Colonic mucosa (tissue), 4 donors: Measurements from ENCODE around the gene APH1A. TPM values are rescaled to one million over a fixed set of nuclear protein-coding genes. Genes with fewer than 3 reads are reported as not detected.
A peak's percentile ranks its signal among the peaks of the same experiment; 100 is the strongest.

Experiments
- DNase-seq: peaks from one replicate; pipeline ENCODE4 v3.0.0-alpha.2; 2020
- H3K27ac ChIP-seq: fragments of 200-600 bp; one replicate; pipeline ENCODE4 v1.8.0; 2021
- H3K27me3 ChIP-seq: fragments of 200-600 bp; one replicate; pipeline ENCODE4 v1.8.0; 2021
- H3K36me3 ChIP-seq: fragments of 200-600 bp; one replicate; pipeline ENCODE4 v1.8.0; 2021
- H3K4me1 ChIP-seq: fragments of 200-600 bp; one replicate; pipeline ENCODE4 v1.8.0; 2021; ENCODE audit warnings: mild to moderate bottlenecking
- H3K4me3 ChIP-seq: fragments of 200-600 bp; one replicate; pipeline ENCODE4 v1.8.0; 2021
- H3K9ac ChIP-seq, 2 donors: one replicate each; pipeline ENCODE4 v1.7.0; 2013; ENCODE audit warnings: control low read depth in 2 of 2, low read depth in 2 of 2, low read length in 2 of 2
- H3K9me3 ChIP-seq: fragments of 200-600 bp; one replicate; pipeline ENCODE4 v1.8.0; 2021
- CTCF ChIP-seq: fragments of 200-600 bp; IDR thresholded peaks from one replicate; pipeline ENCODE4 v1.8.0; 2022; ENCODE audit warnings: antibody characterized with exemption, mild to moderate bottlenecking
- intact Hi-C: fragments of 100-400 bp; cut with DNase I; formaldehyde crosslinking; loops from one replicate; pipeline ENCODE4 v1.14.1; 2022
- total RNA-seq, 2 donors: library from RNA; stranded (reverse); fragmentation: NEBNext Ultra II Directional in 1 of 2; extraction: Animal tissue kit (Norgen Biotek cat#: 25700) in 1 of 2; gene quantifications; one replicate each; pipeline ENCODE4 v1.2.1, GENCODE V29; 2021
- donor health status: healthy.
- donor health status: DM: no; HTN: no; CAD: no.
- donor health status: DM: no; HTN: no; CAD: no.

The APH1A gene
- total RNA-seq, 2 donors from 2014 or later = 180 to 209 TPM

GRCh38 chr1:150259217-150259616, 9.6 kb downstream of the APH1A start:
- Histone ChIP-seq H3K4me1 (peaks cover 7% of the 10 kb centered on the region), H3K9me3 (no peaks in the 10 kb centered on the region), H3K27me3 (peaks cover 4% of the 10 kb centered on the region), H3K4me3 (no peak overlapping the region), H3K9ac (peak overlapping the region in 1 of 2 donors; percentile 58), H3K27ac (no peak overlapping the region), H3K36me3 (no peaks in the 10 kb centered on the region)
- TF ChIP-seq CTCF = no peak
- DNase-seq = no peak
- intact Hi-C loops = no loop called here

GRCh38 chr1:150257624-150258585, 10.9 kb downstream of the APH1A start, which contains the start of gene CA14:
Gene CA14 (plus strand): TSS chr1:150257774. CDS start chr1:150258129, 355 bp downstream.
- intact Hi-C loops = no loop called here
- Histone ChIP-seq H3K27me3 (peaks cover 4% of the 10 kb centered on the region), H3K27ac (no peak within 1 kb of the TSS), H3K9ac (peak within 1 kb of the TSS in 1 of 2 donors; percentile 19), H3K36me3 (no peaks in the 10 kb centered on the region), H3K4me1 (peaks cover 7% of the 10 kb centered on the region), H3K9me3 (no peaks in the 10 kb centered on the region), H3K4me3 (no peak within 1 kb of the TSS)
- TF ChIP-seq CTCF = no peak
- DNase-seq = no peak

- no peak for DNase-seq
- no peaks in the 10 kb centered on the region for H3K36me3 ChIP-seq
- no peak overlapping the region for H3K27ac ChIP-seq
- peaks cover 4% of the 10 kb centered on the region for H3K27me3 ChIP-seq
- TF ChIP-seq CTCF = no peak
- H3K9me3 ChIP-seq = no peaks in the 10 kb centered on the region
- peaks cover 7% of the 10 kb centered on the region for H3K4me1 ChIP-seq
- intact Hi-C loops = no loop called here
- H3K4me3 ChIP-seq = no peak overlapping the region
- H3K9ac ChIP-seq = peak overlapping the region in 1 of 2 donors; percentile 60
Measured at GRCh38 chr1:150256554-150257341, 12.1 kb downstream of the APH1A start.

- Histone ChIP-seq H3K36me3 (no peaks in the 10 kb centered on the region), H3K9me3 (no peaks in the 10 kb centered on the region), H3K9ac (peak overlapping the region in 1 of 2 donors; percentile 60), H3K27me3 (peaks cover 4% of the 10 kb centered on the region), H3K4me1 (peaks cover 7% of the 10 kb centered on the region), H3K4me3 (peak overlapping the region; percentile 28), H3K27ac (no peak overlapping the region)
- no peak for DNase-seq
- intact Hi-C loops = no loop called here
- TF ChIP-seq CTCF = no peak
Measured at GRCh38 chr1:150256198-150256553, 12.6 kb downstream of the APH1A start.

- H3K4me1 ChIP-seq = no peaks in the 10 kb centered on the region
- H3K9ac ChIP-seq = no peak overlapping the region
- no peaks in the 10 kb centered on the region for H3K9me3 ChIP-seq
- TF ChIP-seq CTCF = no peak
- H3K4me3 ChIP-seq = no peak overlapping the region
- H3K27me3 ChIP-seq = no peaks in the 10 kb centered on the region
- no peak overlapping the region for H3K27ac ChIP-seq
- no peak for DNase-seq
- intact Hi-C loops = no loop called here
- H3K36me3 ChIP-seq = no peaks in the 10 kb centered on the region
Measured at GRCh38 chr1:150249936-150250335, 18.9 kb downstream of the APH1A start.
